GM21529 (cell line): Measurements from ENCODE around the gene IKZF3.
"Not testable (repeated sequence)": the region's sequence is repeated elsewhere in the genome, so short reads cannot be mapped to it uniquely, and the experiment has no call there.

ENCODE experiments used
- ATAC-seq: cut with Tn5 transposase; IDR thresholded peaks from one replicate; pipeline ENCODE4 v1.9.1; 2021; ENCODE audit not compliant: unreplicated experiment

Gene IKZF3

GRCh38 chr17:39757176-39757662 is 106.9 kb downstream of the IKZF3 start:
- no peak for ATAC-seq

GRCh38 chr17:39756380-39757079 is 107.6 kb downstream of the IKZF3 start:
- ATAC-seq, result no peak

GRCh38 chr17:39755554-39756379 is 108.3 kb downstream of the IKZF3 start:
- ATAC-seq, result peak; percentile 19

- no peak for ATAC-seq
These were observed 109.1 kb downstream of the IKZF3 start for GRCh38 chr17:39754958-39755553.

- peak; percentile 56 for ATAC-seq
These were observed 109.8 kb downstream of the IKZF3 start for GRCh38 chr17:39754161-39754957.

GRCh38 chr17:39753514-39754160 is 110.5 kb downstream of the IKZF3 start:
- ATAC-seq, result peak; percentile 18

GRCh38 chr17:39752241-39752881 is 111.8 kb downstream of the IKZF3 start:
- ATAC-seq, result no peak

- ATAC-seq, result no peak
These were observed 112.5 kb downstream of the IKZF3 start for GRCh38 chr17:39751637-39752036.

- no peak for ATAC-seq
These were observed 113.0 kb downstream of the IKZF3 start for GRCh38 chr17:39751016-39751543.

- no peak for ATAC-seq
These were observed 113.7 kb downstream of the IKZF3 start for GRCh38 chr17:39750131-39751015.

- ATAC-seq, result not testable (repeated sequence)
These were observed 115.6 kb downstream of the IKZF3 start for GRCh38 chr17:39748444-39749034.

- no peak for ATAC-seq
These were observed 116.4 kb downstream of the IKZF3 start for GRCh38 chr17:39747745-39748144.

GRCh38 chr17:39746145-39746461 is 118.0 kb downstream of the IKZF3 start:
- no peak for ATAC-seq

GRCh38 chr17:39745335-39746144 is 118.6 kb downstream of the IKZF3 start:
- ATAC-seq, result no peak

GRCh38 chr17:39744836-39745215 is 119.3 kb downstream of the IKZF3 start:
- no peak for ATAC-seq

- no peak for ATAC-seq
These were observed 119.9 kb downstream of the IKZF3 start for GRCh38 chr17:39744075-39744835.

- no peak for ATAC-seq
These were observed 121.2 kb downstream of the IKZF3 start for GRCh38 chr17:39742856-39743436.
